H1 (cell line): ENCODE data around the gene ALDH5A1. TPM values are rescaled to one million over a fixed set of nuclear protein-coding genes. Genes with fewer than 3 reads are reported as not detected.

Experiments
- CTCF ChIA-PET: fragments of 300-600 bp; sonication (Branson Sonifier 250); formaldehyde crosslinking; loops from one replicate; lab custom pipeline; 2021; ENCODE audit not compliant: partially characterized antibody; lab: Charles Lee
- POLR2A ChIA-PET: fragments of 300-600 bp; sonication (Branson Sonifier 250); formaldehyde crosslinking; loops from one replicate; lab custom pipeline; 2021; ENCODE audit warnings: inconsistent platforms; ENCODE audit not compliant: partially characterized antibody; lab: Charles Lee
- DNase-seq, 2 experiments: peaks; one replicate each; pipeline versions ENCODE4 v3.0.0 to v3.0.0-alpha.2; 2010 to 2022; ENCODE audit warnings: low spot score in 2 of 2, low read depth in 1 of 2, mixed read lengths in 1 of 2
- FAIRE-seq: peaks from 2 replicates; lab custom pipeline; 2011; peaks lifted over from hg19 to GRCh38; lab: Jason Lieb, UNC
- H2AFZ ChIP-seq: 2 replicates; pipeline ENCODE4 v1.8.1; 2012; ENCODE audit warnings: low read length, inconsistent platforms
- H2AK5ac ChIP-seq: 2 replicates; pipeline ENCODE4 v1.6.1; 2013; ENCODE audit warnings: low read depth, low read length
- H2BK120ac ChIP-seq: replicated peaks from 2 replicates; pipeline ENCODE3; 2013; ENCODE audit warnings: low read depth, low read length, inconsistent platforms
- H2BK12ac ChIP-seq: 2 replicates; pipeline ENCODE4 v1.6.1; 2013; ENCODE audit warnings: low read depth, low read length
- H2BK15ac ChIP-seq: 2 replicates; pipeline ENCODE4 v1.6.1; 2013; ENCODE audit warnings: low read length
- H2BK20ac ChIP-seq: 2 replicates; pipeline ENCODE4 v1.6.1; 2013; ENCODE audit warnings: low read length
- H2BK5ac ChIP-seq: 2 replicates; pipeline ENCODE4 v1.6.1; 2013; ENCODE audit warnings: low read depth, low read length
- H3K14ac ChIP-seq: 2 replicates; pipeline ENCODE4 v1.6.1; 2013; ENCODE audit warnings: inconsistent platforms; ENCODE audit not compliant: insufficient read length
- H3K18ac ChIP-seq: 2 replicates; pipeline ENCODE4 v1.6.1; 2013; ENCODE audit warnings: low read length; ENCODE audit errors: extremely low read depth
- H3K23ac ChIP-seq: 2 replicates; pipeline ENCODE4 v1.6.1; 2013; ENCODE audit warnings: inconsistent platforms; ENCODE audit not compliant: insufficient read length
- H3K23me2 ChIP-seq: 2 replicates; pipeline ENCODE4 v1.6.1; 2013; ENCODE audit warnings: low read depth, low read length
- H3K27ac ChIP-seq: 2 replicates; pipeline ENCODE4 v1.6.1; 2011; ENCODE audit warnings: low read depth, low read length, inconsistent platforms
- H3K27me3 ChIP-seq, 4 experiments: replicated peaks in 1 of 4; 1 replicate in 1 of 4; 2 replicates in 3 of 4; pipeline versions ENCODE4 v1.6.1 to v1.8.1; 2011 to 2013; ENCODE audit warnings: low read length in 3 of 4, mild to moderate bottlenecking in 3 of 4, inconsistent platforms in 2 of 4, mixed read lengths in 2 of 4, moderate library complexity in 1 of 4; ENCODE audit not compliant: control insufficient read depth in 3 of 4, insufficient read depth in 3 of 4; ENCODE audit errors: extremely low read depth in 1 of 4
- H3K36me3 ChIP-seq, 4 experiments: 2 replicates each; pipeline versions ENCODE4 v1.6.1 to v1.8.1; 2011 to 2013; ENCODE audit warnings: mild to moderate bottlenecking in 4 of 4, low read length in 3 of 4, moderate library complexity in 2 of 4, control low read depth in 1 of 4, inconsistent platforms in 1 of 4; ENCODE audit not compliant: insufficient read depth in 4 of 4, control insufficient read depth in 2 of 4
- H3K4ac ChIP-seq: replicated peaks from 2 replicates; pipeline ENCODE3; 2013; ENCODE audit warnings: low read length, low read depth, mixed read lengths, inconsistent platforms; ENCODE audit not compliant: insufficient read length
- H3K4me1 ChIP-seq, 4 experiments: replicated peaks in 1 of 4; 1 replicate in 1 of 4; 2 replicates in 3 of 4; pipeline versions ENCODE4 v1.6.1 to v1.8.1; 2011 to 2013; ENCODE audit warnings: low read length in 3 of 4, inconsistent platforms in 2 of 4, mixed read lengths in 1 of 4; ENCODE audit not compliant: insufficient read depth in 4 of 4, control insufficient read depth in 3 of 4
- H3K4me2 ChIP-seq, 2 experiments: 2 replicates each; pipeline versions ENCODE4 v1.6.1 to v1.8.1; 2011 to 2013; ENCODE audit warnings: low read depth in 2 of 2, low read length in 2 of 2, control low read depth in 1 of 2, inconsistent platforms in 1 of 2, mild to moderate bottlenecking in 1 of 2; ENCODE audit not compliant: insufficient read depth in 1 of 2
- H3K4me3 ChIP-seq, 4 experiments: fragments of 200-600, 300-600 bp in 1 of 4; sonication (generic), shearing (Covaris generic), sonication (Bioruptor Twin) in 1 of 4; 2 replicates each; pipeline versions ENCODE4 v1.5.1 to v1.8.1; 2011 to 2016; ENCODE audit warnings: low read length in 4 of 4, low read depth in 3 of 4, control low read depth in 2 of 4, inconsistent platforms in 2 of 4, mild to moderate bottlenecking in 2 of 4, mixed read lengths in 1 of 4, moderate library complexity in 1 of 4; ENCODE audit not compliant: insufficient read depth in 2 of 4; ENCODE audit errors: extremely low read depth in 1 of 4
- H3K56ac ChIP-seq: replicated peaks from 2 replicates; pipeline ENCODE3; 2013; ENCODE audit warnings: low read depth, mild to moderate bottlenecking, mixed read lengths, low read length, inconsistent platforms; ENCODE audit not compliant: insufficient read length
- H3K79me1 ChIP-seq: 2 replicates; pipeline ENCODE4 v1.6.1; 2013; ENCODE audit warnings: low read depth, low read length, control low read depth
- H3K79me2 ChIP-seq, 2 experiments: 2 replicates each; pipeline versions ENCODE4 v1.6.1 to v1.8.1; 2012 to 2013; ENCODE audit warnings: low read length in 2 of 2, mild to moderate bottlenecking in 2 of 2, inconsistent platforms in 1 of 2; ENCODE audit not compliant: insufficient read depth in 2 of 2, control insufficient read depth in 1 of 2
- H3K9ac ChIP-seq, 4 experiments: replicated peaks in 1 of 4; 1 replicate in 1 of 4; 2 replicates in 3 of 4; pipeline versions ENCODE4 v1.6.1 to v1.8.1; 2011 to 2013; ENCODE audit warnings: low read depth in 3 of 4, low read length in 3 of 4, control low read depth in 2 of 4, mild to moderate bottlenecking in 2 of 4, moderate library complexity in 2 of 4, inconsistent platforms in 1 of 4; ENCODE audit errors: extremely low read depth in 1 of 4
- H3K9me3 ChIP-seq, 2 experiments: 2 replicates each; pipeline versions ENCODE4 v1.6.1 to v1.8.1; 2012 to 2013; ENCODE audit warnings: mild to moderate bottlenecking in 2 of 2, moderate library complexity in 2 of 2, control low read depth in 1 of 2, inconsistent platforms in 1 of 2, low read depth in 1 of 2, low read length in 1 of 2, mixed read lengths in 1 of 2; ENCODE audit not compliant: insufficient read depth in 2 of 2
- H4K20me1 ChIP-seq, 2 experiments: replicated peaks in 1 of 2; 2 replicates each; pipeline versions ENCODE3 to v1.8.1; 2011 to 2013; ENCODE audit warnings: inconsistent platforms in 2 of 2, low read length in 2 of 2, mild to moderate bottlenecking in 1 of 2; ENCODE audit not compliant: insufficient read depth in 2 of 2, control insufficient read depth in 1 of 2
- H4K5ac ChIP-seq: 2 replicates; pipeline ENCODE4 v1.6.1; 2013; ENCODE audit warnings: low read length, low read depth, mixed read lengths, inconsistent platforms; ENCODE audit not compliant: insufficient read length
- H4K8ac ChIP-seq: 2 replicates; pipeline ENCODE4 v1.8.0; 2013; ENCODE audit warnings: mild to moderate bottlenecking, moderate library complexity, low read length, inconsistent platforms; ENCODE audit not compliant: insufficient read depth; ENCODE audit errors: extremely low read depth
- H4K91ac ChIP-seq: replicated peaks from 2 replicates; pipeline ENCODE3; 2013; ENCODE audit warnings: low read length, mixed read lengths, inconsistent platforms; ENCODE audit not compliant: insufficient read length
- CBX8 ChIP-seq: fragments of 300-800, 300-1000 bp; sonication (generic); IDR thresholded peaks from 2 replicates; pipeline ENCODE4 v1.7.1; 2016; ENCODE audit warnings: low read depth, low read length, borderline replicate concordance
- NANOG ChIP-seq: IDR thresholded peaks from 2 replicates; pipeline ENCODE4 v1.6.1; 2011; ENCODE audit warnings: low read length, low read depth, mild to moderate bottlenecking, inconsistent platforms; ENCODE audit not compliant: insufficient read depth, poor library complexity, severe bottlenecking
- NRF1 ChIP-seq: IDR thresholded peaks from 2 replicates; pipeline ENCODE4 v1.6.1; 2011; ENCODE audit warnings: mild to moderate bottlenecking, low read depth, low read length, improper control_type of control experiment
- POLR2A ChIP-seq, 2 experiments: IDR thresholded peaks; 1 replicate in 1 of 2; 2 replicates in 1 of 2; pipeline ENCODE4 v1.6.1; 2011; ENCODE audit warnings: low read depth in 2 of 2, low read length in 2 of 2, mild to moderate bottlenecking in 2 of 2; ENCODE audit errors: control extremely low read depth in 1 of 2
- RXRA ChIP-seq: IDR thresholded peaks from 2 replicates; pipeline ENCODE4 v1.6.1; 2011; ENCODE audit warnings: low read depth, mild to moderate bottlenecking, low read length, moderate library complexity; ENCODE audit not compliant: insufficient read depth
- WGBS, 2 experiments: shearing (Covaris generic) in 1 of 2; methylation state at CpG; one replicate each; pipeline versions ENCODE4 v1.1.6 to v1.1.7; 2013 to 2015; ENCODE audit warnings: low lambda C conversion rate in 2 of 2, mixed read lengths in 2 of 2, inconsistent platforms in 1 of 2, low coverage in 1 of 2, missing lambda C conversion rate in 1 of 2; ENCODE audit not compliant: insufficient replicate concordance in 2 of 2, insufficient coverage in 1 of 2, insufficient read length in 1 of 2; ENCODE audit errors: extremely low coverage in 1 of 2, missing lambda C conversion rate in 1 of 2; 5-methylcytosine and 5-hydroxymethylcytosine counted together
- polyA plus RNA-seq, 7 experiments: library from polyadenylated mRNA; depleted of rRNA in 3 of 7; stranded (reverse) in 5 of 7; unstranded in 2 of 7; fragments of >200 nt in 5 of 7; fragments of 200-250 nt in 2 of 7; gene quantifications; 1 replicate in 5 of 7; 2 replicates in 1 of 7; 4 replicates in 1 of 7; pipeline versions ENCODE4 v1.2.1 to v1.2.3, GENCODE V29; 2011 to 2013; ENCODE audit warnings: missing spikeins in 2 of 7, mixed read lengths in 2 of 7
- total RNA-seq: library from RNA; stranded (reverse); fragmentation: NEBNext Ultra II Directional; extraction: Animal tissue kit (Norgen Biotek cat#: 25700); gene quantifications from 2 replicates; pipeline ENCODE4 v1.2.1, GENCODE V29; 2021

ALDH5A1 gene
- total and polyA plus RNA-seq, 2 of the 8 experiments (the other 6 are each of a cell fraction or from before 2014, with no cell fraction given), result 1.5 to 2.4 TPM

DNA sequence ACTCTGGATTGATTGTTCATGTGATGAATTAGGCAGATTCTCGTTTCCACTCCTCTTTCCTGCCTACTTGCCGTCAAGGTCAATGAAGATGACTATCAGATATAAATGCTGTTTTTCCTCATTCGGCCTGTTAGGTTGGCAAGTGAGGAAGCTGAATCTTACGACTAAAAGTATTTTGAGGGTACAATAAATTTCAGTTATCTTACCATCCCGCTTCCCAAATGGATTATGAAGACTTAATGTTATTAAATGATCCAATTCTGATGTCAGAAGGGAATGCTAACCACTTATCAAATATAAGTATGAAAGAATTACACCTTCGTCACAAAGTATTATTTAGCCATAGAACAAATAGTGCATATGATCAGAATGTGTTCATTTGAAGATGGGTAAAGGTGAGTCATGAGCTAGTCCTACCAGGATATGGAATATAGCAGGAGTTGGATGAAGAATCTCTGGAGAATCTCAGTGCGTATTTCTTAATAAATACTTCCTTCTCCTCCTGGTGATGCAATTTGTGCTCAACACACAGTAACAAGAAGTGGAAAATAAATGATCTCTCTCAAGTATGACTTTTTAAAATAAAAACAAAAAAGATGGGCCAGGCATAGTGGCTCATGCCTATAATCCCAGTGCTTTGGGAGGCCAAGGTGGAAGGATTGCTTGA is 10.0 kb upstream of the ALDH5A1 start:
- H2BK120ac ChIP-seq, result no peak overlapping the region
- no peak for FAIRE-seq
- no peak overlapping the region for H3K4me2 ChIP-seq
- no peaks in the 10 kb centered on the region for H3K23me2 ChIP-seq
- POLR2A ChIA-PET, result no interaction called here
- H3K56ac ChIP-seq, result no peak overlapping the region
- H3K4ac ChIP-seq, result no peak overlapping the region
- H2AK5ac ChIP-seq, result no peak overlapping the region
- CTCF ChIA-PET, result interaction anchor here (1.5 to 2.0 kb wide), 2 partner anchors 10 to 52 kb away, joined by 3 to 6 read pairs; partner anchors contain the start of gene ALDH5A1
- H2AFZ ChIP-seq, result no peak overlapping the region
- no peak overlapping the region for H3K23ac ChIP-seq
- H3K27me3 ChIP-seq, result no peaks in the 10 kb centered on the region
- no peaks in the 10 kb centered on the region for H3K79me2 ChIP-seq
- no peak overlapping the region for H2BK15ac ChIP-seq
- no peak overlapping the region for H3K9ac ChIP-seq
- H3K18ac ChIP-seq, result no peak overlapping the region
- DNase-seq, result no peak
- H4K91ac ChIP-seq, result no peak overlapping the region
- no peak overlapping the region for H2BK12ac ChIP-seq
- no peak overlapping the region for H3K14ac ChIP-seq
- H3K36me3 ChIP-seq, result no peaks in the 10 kb centered on the region
- H2BK5ac ChIP-seq, result no peak overlapping the region
- TF ChIP-seq NANOG (no peak), CBX8 (no peak), POLR2A (IDR thresholded peaks at IDR 0.05; ENCODE audit: control extremely low read depth in 1 of 2, low read depth in 2 of 2, low read length in 2 of 2) (no peak), NRF1 (no peak), RXRA (no peak)
- H3K4me3 ChIP-seq, result no peak overlapping the region
- no peak overlapping the region for H3K27ac ChIP-seq
- no peaks in the 10 kb centered on the region for H4K20me1 ChIP-seq
- no peak overlapping the region for H2BK20ac ChIP-seq
- no peaks in the 10 kb centered on the region; a peak in 1 of 4 replicates for H3K9me3 ChIP-seq
- no peaks in the 10 kb centered on the region for H3K4me1 ChIP-seq
- no peak overlapping the region for H4K8ac ChIP-seq
- 87% methylated on average over 7 of the region's 7 CpGs; no CpG with 5 or more reads in 1 of the 2 experiments for WGBS, 2 experiments
- no peak overlapping the region for H4K5ac ChIP-seq
- no peaks in the 10 kb centered on the region for H3K79me1 ChIP-seq
